ENCODE data around the gene TARS2.

GRCh38 chr1:150530491-150531159 lies 43.4 kb downstream of the TARS2 start:
- TF ChIP-seq CTCF (IDR thresholded peaks at IDR 0.05): no peak
- no peak for TF ChIP-seq POLR2A (IDR thresholded peaks at IDR 0.05)

All from uterus (tissue), 2 donors.